Neuronal stem cell (in vitro differentiated cells): ENCODE results near the gene G3BP2.
A peak's percentile ranks its signal among the peaks of the same experiment; 100 is the strongest.
"Not testable (repeated sequence)": the region's sequence is repeated elsewhere in the genome, so short reads cannot be mapped to it uniquely, and the experiment has no call there.

Experiments
- DNase-seq: peaks from one replicate; pipeline ENCODE4 v3.0.0-alpha.2; 2013; ENCODE audit warnings: low spot score
- H2AFZ ChIP-seq: one replicate; pipeline ENCODE4 v1.6.1; 2013; ENCODE audit warnings: mild to moderate bottlenecking, low read length, inconsistent platforms
- H2AK5ac ChIP-seq: 2 replicates; pipeline ENCODE4 v1.6.1; 2013; ENCODE audit warnings: low read depth, mild to moderate bottlenecking, inconsistent platforms, low read length, moderate library complexity, mixed read lengths
- H2BK120ac ChIP-seq: 2 replicates; pipeline ENCODE4 v1.6.1; 2013; ENCODE audit warnings: low read depth, mild to moderate bottlenecking, inconsistent platforms, low read length, moderate library complexity, mixed read lengths
- H2BK12ac ChIP-seq: one replicate; pipeline ENCODE4 v1.6.1; 2013; ENCODE audit warnings: low read length, inconsistent platforms
- H2BK15ac ChIP-seq: 2 replicates; pipeline ENCODE4 v1.6.1; 2013; ENCODE audit warnings: mild to moderate bottlenecking, low read length, inconsistent platforms, mixed read lengths
- H2BK5ac ChIP-seq: one replicate; pipeline ENCODE4 v1.6.1; 2013; ENCODE audit warnings: inconsistent platforms, mild to moderate bottlenecking, low read length, moderate library complexity
- H3K14ac ChIP-seq: one replicate; pipeline ENCODE4 v1.6.1; 2013; ENCODE audit warnings: low read length, inconsistent platforms
- H3K18ac ChIP-seq: 2 replicates; pipeline ENCODE4 v1.6.1; 2013; ENCODE audit warnings: low read length, inconsistent platforms
- H3K23ac ChIP-seq: 2 replicates; pipeline ENCODE4 v1.6.1; 2013; ENCODE audit warnings: low read depth, mild to moderate bottlenecking, mixed read lengths, low read length, inconsistent platforms; ENCODE audit not compliant: poor library complexity
- H3K27ac ChIP-seq: replicated peaks from 3 replicates; pipeline ENCODE4 v1.5.1; 2013; ENCODE audit warnings: low read length, inconsistent platforms
- H3K27me3 ChIP-seq, 3 experiments: 2 replicates each; pipeline ENCODE4 v1.6.1; 2013; ENCODE audit warnings: low read length in 3 of 3, mild to moderate bottlenecking in 2 of 3, inconsistent platforms in 1 of 3, low read depth in 1 of 3, mixed read lengths in 1 of 3, moderate library complexity in 1 of 3; ENCODE audit not compliant: control insufficient read depth in 3 of 3, insufficient read depth in 3 of 3
- H3K36me3 ChIP-seq, 2 donors: replicated peaks in 1 of 2; 2 replicates each; pipeline ENCODE4 v1.6.1; 2013; ENCODE audit warnings: low read length in 2 of 2; ENCODE audit not compliant: control insufficient read depth in 2 of 2, insufficient read depth in 2 of 2
- H3K4ac ChIP-seq: 2 replicates; pipeline ENCODE4 v1.6.1; 2013; ENCODE audit warnings: inconsistent platforms, mild to moderate bottlenecking, low read length, moderate library complexity
- H3K4me1 ChIP-seq, 2 donors: 1 replicate in 1 of 2; 2 replicates in 1 of 2; pipeline ENCODE4 v1.6.1; 2013; ENCODE audit warnings: low read length in 2 of 2, low read depth in 1 of 2; ENCODE audit not compliant: control insufficient read depth in 2 of 2, insufficient read depth in 1 of 2
- H3K4me2 ChIP-seq: one replicate; pipeline ENCODE4 v1.6.1; 2013; ENCODE audit warnings: mild to moderate bottlenecking, low read length, inconsistent platforms; ENCODE audit not compliant: insufficient read depth, poor library complexity, severe bottlenecking
- H3K4me3 ChIP-seq, 2 donors: 2 replicates each; pipeline ENCODE4 v1.5.1; 2013; ENCODE audit warnings: low read length in 2 of 2, mild to moderate bottlenecking in 2 of 2, inconsistent platforms in 1 of 2, moderate library complexity in 1 of 2
- H3K79me1 ChIP-seq: one replicate; pipeline ENCODE4 v1.6.1; 2013; ENCODE audit warnings: low read depth, mild to moderate bottlenecking, inconsistent platforms, low read length, moderate library complexity
- H3K9ac ChIP-seq: one replicate; pipeline ENCODE4 v1.6.1; 2013; ENCODE audit warnings: mild to moderate bottlenecking, low read depth, low read length, inconsistent platforms; ENCODE audit not compliant: poor library complexity
- H3K9me3 ChIP-seq, 2 donors: replicated peaks in 1 of 2; 2 replicates each; pipeline versions ENCODE3 to v1.6.1; 2013; ENCODE audit warnings: low read length in 2 of 2, mild to moderate bottlenecking in 2 of 2, inconsistent platforms in 1 of 2, low read depth in 1 of 2, mixed read lengths in 1 of 2, moderate library complexity in 1 of 2; ENCODE audit not compliant: control insufficient read depth in 2 of 2, insufficient read depth in 1 of 2
- H4K8ac ChIP-seq: one replicate; pipeline ENCODE4 v1.6.1; 2013; ENCODE audit warnings: low read depth, mild to moderate bottlenecking, inconsistent platforms, low read length, moderate library complexity
- H4K91ac ChIP-seq: one replicate; pipeline ENCODE4 v1.6.1; 2013; ENCODE audit warnings: low read length, low read depth, mild to moderate bottlenecking, inconsistent platforms; ENCODE audit not compliant: poor library complexity
- WGBS, 2 donors: extraction: QIAGEN DNeasy Blood & Tissue Kit; methylation state at CpG; one replicate each; pipeline ENCODE4 v1.1.7; 2013; ENCODE audit warnings: missing lambda C conversion rate in 2 of 2, mixed read lengths in 1 of 2; ENCODE audit not compliant: insufficient read length in 2 of 2, insufficient replicate concordance in 1 of 2; ENCODE audit errors: extremely low coverage in 2 of 2; 5-methylcytosine and 5-hydroxymethylcytosine counted together

The G3BP2 gene

GRCh38 chr4:75671802-75672421 lies 1.3 kb downstream of the G3BP2 start:
- Histone ChIP-seq H3K9ac (peak overlapping the region; percentile 80), H2AFZ (peak overlapping the region; percentile 76), H3K4ac (no peak overlapping the region), H3K4me3 (peak overlapping the region; percentile 87 to 96), H3K4me1 (peaks cover 4 to 11% of the 10 kb centered on the region in 2 donors), H2BK5ac (no peak overlapping the region), H3K79me1 (no peaks in the 10 kb centered on the region), H4K8ac (no peak overlapping the region), H3K23ac (no peak overlapping the region), H3K4me2 (peak overlapping the region; percentile 55), H3K14ac (no peak overlapping the region), H2BK12ac (no peak overlapping the region), H3K9me3 (no peaks in the 10 kb centered on the region), H2BK15ac (no peak overlapping the region), H3K18ac (no peak overlapping the region), H3K36me3 (peaks cover 0 to 10% of the 10 kb centered on the region in 2 donors), H4K91ac (no peak overlapping the region), H3K27ac (no peak overlapping the region), H2BK120ac (no peak overlapping the region), H3K27me3 (no peaks in the 10 kb centered on the region), H2AK5ac (no peak overlapping the region)
- DNase-seq: no peak
- WGBS, 2 donors: no CpG with 5 or more reads among the region's 10 CpGs

DNA sequence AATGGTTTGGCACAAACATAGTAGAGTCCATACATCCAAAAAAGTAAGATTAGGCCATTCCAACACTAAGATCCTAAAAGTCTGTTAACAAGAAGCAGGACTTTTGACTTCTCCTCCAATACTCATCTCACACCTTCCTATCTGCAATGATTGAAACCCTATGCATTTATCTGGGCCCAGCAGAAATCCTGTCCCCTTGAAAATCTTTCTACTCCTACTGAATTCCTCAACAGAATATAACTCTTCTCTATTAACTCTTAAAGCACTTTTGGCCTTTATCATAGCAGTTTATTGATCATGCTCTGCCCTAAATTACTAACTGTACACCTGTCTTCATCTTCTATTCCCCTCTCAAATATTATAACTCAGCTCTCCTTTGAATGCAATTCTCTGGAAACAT lies 4.6 kb downstream of the G3BP2 start:
- no peak overlapping the region for H3K23ac ChIP-seq
- H3K27me3 ChIP-seq: no peaks in the 10 kb centered on the region
- no peaks in the 10 kb centered on the region for H3K79me1 ChIP-seq
- no peak overlapping the region for H2AK5ac ChIP-seq
- no peak overlapping the region for H3K9ac ChIP-seq
- no peak overlapping the region for H2BK15ac ChIP-seq
- no peak overlapping the region for H2BK120ac ChIP-seq
- no peak overlapping the region for H3K14ac ChIP-seq
- no peak overlapping the region for H3K4me2 ChIP-seq
- H2AFZ ChIP-seq: no peak overlapping the region
- no peak overlapping the region for H3K18ac ChIP-seq
- no peak overlapping the region for H3K4me3 ChIP-seq
- no peak overlapping the region for H4K91ac ChIP-seq
- peaks cover 1 to 5% of the 10 kb centered on the region in 2 donors for H3K4me1 ChIP-seq
- no peaks in the 10 kb centered on the region for H3K9me3 ChIP-seq
- H3K27ac ChIP-seq: no peak overlapping the region
- no peak overlapping the region for H3K4ac ChIP-seq
- no peak overlapping the region for H4K8ac ChIP-seq
- peaks cover 0 to 18% of the 10 kb centered on the region in 2 donors for H3K36me3 ChIP-seq
- DNase-seq: no peak
- no peak overlapping the region for H2BK5ac ChIP-seq
- no peak overlapping the region for H2BK12ac ChIP-seq

DNA sequence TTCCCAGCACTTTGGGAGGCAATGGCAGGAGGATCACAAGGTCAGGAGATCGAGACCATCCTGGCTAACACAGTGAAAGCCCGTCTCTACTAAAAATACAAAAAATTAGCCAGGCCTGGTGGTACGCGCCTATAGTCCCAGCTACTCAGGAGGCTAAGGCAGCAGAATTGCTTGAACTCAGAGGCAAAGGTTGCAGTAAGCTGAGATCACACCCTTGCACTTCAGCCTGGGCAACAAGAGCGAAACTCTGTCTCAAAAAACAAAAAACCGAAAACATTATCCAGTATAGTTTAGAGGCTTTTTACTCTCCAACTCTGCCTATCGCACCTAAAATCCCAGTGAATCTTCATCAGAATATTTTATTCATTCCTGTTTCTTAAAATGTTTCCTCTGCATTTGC lies 5.6 kb downstream of the G3BP2 start:
- no CpG with 5 or more reads among the region's 7 CpGs for WGBS, 2 donors
- H3K36me3 ChIP-seq: peaks cover 0 to 26% of the 10 kb centered on the region in 2 donors
- not testable (repeated sequence) for H3K4ac ChIP-seq, H3K27ac ChIP-seq, H2AK5ac ChIP-seq, H2BK5ac ChIP-seq, H3K9me3 ChIP-seq, H3K4me3 ChIP-seq, H3K79me1 ChIP-seq, H3K14ac ChIP-seq, H2BK15ac ChIP-seq, H3K4me1 ChIP-seq, H3K9ac ChIP-seq, DNase-seq, H4K8ac ChIP-seq, H3K4me2 ChIP-seq, H3K27me3 ChIP-seq, H3K23ac ChIP-seq, H2AFZ ChIP-seq, H2BK12ac ChIP-seq, H3K18ac ChIP-seq, H4K91ac ChIP-seq, H2BK120ac ChIP-seq

DNA sequence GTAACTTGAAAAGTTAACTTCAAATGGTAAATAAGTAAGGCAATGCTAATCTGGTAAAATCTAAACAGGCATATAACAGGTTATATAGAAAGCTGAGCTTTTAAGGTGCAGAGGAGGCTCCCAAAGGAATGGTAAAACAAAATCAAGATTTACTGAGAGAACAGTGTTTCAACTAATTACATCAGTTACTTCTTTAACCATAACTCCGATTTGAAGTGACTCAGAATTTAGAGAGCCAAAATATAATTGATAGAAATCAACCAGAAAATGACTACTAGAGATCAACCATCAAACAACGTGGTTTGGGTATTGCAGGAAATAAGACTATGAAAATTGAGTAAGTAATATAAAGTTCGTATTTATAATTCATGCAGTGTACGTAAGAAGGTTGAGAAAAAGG lies 6.9 kb downstream of the G3BP2 start:
- Histone ChIP-seq H3K23ac (no peak overlapping the region), H4K8ac (no peak overlapping the region), H2AFZ (no peak overlapping the region), H3K18ac (no peak overlapping the region), H3K9me3 (no peaks in the 10 kb centered on the region), H2BK15ac (no peak overlapping the region), H3K27me3 (no peaks in the 10 kb centered on the region), H3K4ac (no peak overlapping the region), H3K9ac (no peak overlapping the region), H3K79me1 (no peaks in the 10 kb centered on the region), H3K4me1 (peaks cover 1 to 3% of the 10 kb centered on the region in 2 donors), H3K4me3 (no peak overlapping the region), H2BK120ac (no peak overlapping the region), H2BK12ac (no peak overlapping the region), H3K4me2 (no peak overlapping the region), H3K27ac (no peak overlapping the region), H2AK5ac (no peak overlapping the region), H2BK5ac (no peak overlapping the region), H3K36me3 (peaks cover 0 to 36% of the 10 kb centered on the region in 2 donors), H4K91ac (no peak overlapping the region), H3K14ac (no peak overlapping the region)
- no peak for DNase-seq
- WGBS, 2 donors: 100% methylated on average over 2 of the region's 4 CpGs; no CpG with 5 or more reads in 1 of the 2 donors
